Loucy (cell line): ENCODE results near the gene DEGS1.

ENCODE experiments used
- H2AFZ ChIP-seq: fragments of 200-600 bp; sonication (generic); 2 replicates; pipeline ENCODE4 v1.6.0; 2016; ENCODE audit warnings: antibody characterized with exemption, mild to moderate bottlenecking, low read length, moderate library complexity
- H3F3A ChIP-seq: fragments of 200-600 bp; 2 replicates; pipeline ENCODE4 v1.6.0; 2016; ENCODE audit warnings: antibody characterized with exemption, low read depth, mild to moderate bottlenecking
- H3K27me3 ChIP-seq: fragments of 200-600 bp; sonication (generic); 2 replicates; pipeline ENCODE4 v1.6.1; 2014; ENCODE audit warnings: low read length, mild to moderate bottlenecking; ENCODE audit not compliant: insufficient read depth, poor library complexity, severe bottlenecking
- H3K36me3 ChIP-seq: fragments of 200-600 bp; sonication (generic); 2 replicates; pipeline ENCODE4 v1.6.1; 2016; ENCODE audit warnings: low read length; ENCODE audit not compliant: insufficient read depth
- H3K4me1 ChIP-seq: fragments of 200-600 bp; sonication (generic); 2 replicates; pipeline ENCODE4 v1.5.1; 2014; ENCODE audit warnings: low read length, mild to moderate bottlenecking; ENCODE audit not compliant: insufficient read depth, poor library complexity, severe bottlenecking
- H3K4me2 ChIP-seq: fragments of 200-600 bp; sonication (generic); 2 replicates; pipeline ENCODE4 v1.6.0; 2014; ENCODE audit warnings: antibody characterized with exemption, low read length, low read depth, mild to moderate bottlenecking; ENCODE audit not compliant: poor library complexity, severe bottlenecking
- H3K4me3 ChIP-seq: fragments of 200-600 bp; sonication (generic); 2 replicates; pipeline ENCODE4 v1.5.1; 2014; ENCODE audit warnings: low read length, mild to moderate bottlenecking, mixed read lengths; ENCODE audit not compliant: poor library complexity, severe bottlenecking
- H3K79me2 ChIP-seq: fragments of 200-600 bp; sonication (generic); 2 replicates; pipeline ENCODE4 v1.6.1; 2014; ENCODE audit warnings: low read length; ENCODE audit not compliant: insufficient read depth
- H3K9ac ChIP-seq: fragments of 200-600 bp; sonication (generic); 2 replicates; pipeline ENCODE4 v1.6.0; 2014; ENCODE audit warnings: mild to moderate bottlenecking, low read depth, low read length, moderate library complexity; ENCODE audit not compliant: poor library complexity, severe bottlenecking
- H3K9me2 ChIP-seq: fragments of 200-600 bp; sonication (generic); replicated peaks from 2 replicates; pipeline ENCODE4 v1.6.1; 2016; ENCODE audit warnings: low read depth, low read length, mixed read lengths
- H3K9me3 ChIP-seq: fragments of 200-600 bp; sonication (generic); 2 replicates; pipeline ENCODE4 v1.6.1; 2014; ENCODE audit warnings: mild to moderate bottlenecking, antibody characterized with exemption, low read length, low read depth; ENCODE audit not compliant: insufficient read depth
- H4K20me1 ChIP-seq: fragments of 200-600 bp; sonication (generic); 2 replicates; pipeline ENCODE4 v1.6.0; 2014; ENCODE audit warnings: antibody characterized with exemption, low read length, mild to moderate bottlenecking; ENCODE audit not compliant: insufficient read depth, poor library complexity, severe bottlenecking
- EZH2phosphoT487 ChIP-seq: fragments of 200-600 bp; IDR thresholded peaks from 2 replicates; pipeline ENCODE4 v1.6.1; 2018; ENCODE audit warnings: antibody characterized with exemption, mild to moderate bottlenecking, moderate library complexity, borderline replicate concordance
- TF ChIP-seq, protein P1 (sequence below): fragments of 200-600 bp; sonication (generic); conservative IDR thresholded peaks from 2 replicates; pipeline ENCODE4 v1.5.1; 2014; ENCODE audit warnings: mild to moderate bottlenecking, antibody characterized with exemption, low read length

Gene DEGS1

DNA sequence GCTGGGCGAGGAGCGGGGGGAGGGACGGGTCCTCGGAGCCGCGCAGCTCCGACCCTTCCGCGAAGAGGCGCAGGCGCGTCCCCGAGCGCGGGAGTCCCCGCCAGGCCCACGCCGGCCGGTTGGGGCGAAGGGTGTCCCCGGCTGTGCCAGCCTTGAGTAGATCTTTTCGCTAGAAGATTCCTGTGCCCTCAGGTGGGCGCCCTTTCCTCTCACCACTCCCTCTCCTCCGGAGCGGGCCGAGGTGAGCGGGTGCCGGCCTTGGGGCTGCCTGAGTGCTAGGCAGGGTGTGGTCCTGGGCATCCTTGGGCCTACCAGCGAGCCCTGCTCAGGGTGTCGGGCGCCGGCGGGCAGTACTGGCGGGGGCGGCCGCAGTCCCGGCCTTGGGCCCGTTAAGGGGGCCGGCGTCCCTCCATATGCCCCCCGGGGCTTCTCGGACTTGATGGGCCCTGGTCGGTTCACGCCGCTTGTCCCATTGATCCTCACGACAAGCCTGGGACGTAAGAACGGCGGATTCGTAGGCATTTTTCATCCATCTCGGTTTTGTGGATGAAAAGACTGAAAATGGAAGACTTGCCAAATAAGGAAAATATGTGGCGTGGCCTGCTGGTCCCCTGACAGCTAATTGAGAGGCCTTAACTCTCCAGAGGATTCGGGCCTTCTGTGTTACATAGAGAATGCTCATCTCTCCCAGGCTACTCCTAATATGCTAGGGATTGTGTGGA is 712 bp downstream of the DEGS1 start:
- H3K36me3 ChIP-seq = no peaks in the 10 kb centered on the region
- peaks cover 36% of the 10 kb centered on the region for H3K4me1 ChIP-seq
- H3K9me3 ChIP-seq = no peaks in the 10 kb centered on the region; the same call in 1 of the 2 replicates
- TF ChIP-seq EZH2phosphoT487 = no peak
- TF ChIP-seq, protein P1, sequence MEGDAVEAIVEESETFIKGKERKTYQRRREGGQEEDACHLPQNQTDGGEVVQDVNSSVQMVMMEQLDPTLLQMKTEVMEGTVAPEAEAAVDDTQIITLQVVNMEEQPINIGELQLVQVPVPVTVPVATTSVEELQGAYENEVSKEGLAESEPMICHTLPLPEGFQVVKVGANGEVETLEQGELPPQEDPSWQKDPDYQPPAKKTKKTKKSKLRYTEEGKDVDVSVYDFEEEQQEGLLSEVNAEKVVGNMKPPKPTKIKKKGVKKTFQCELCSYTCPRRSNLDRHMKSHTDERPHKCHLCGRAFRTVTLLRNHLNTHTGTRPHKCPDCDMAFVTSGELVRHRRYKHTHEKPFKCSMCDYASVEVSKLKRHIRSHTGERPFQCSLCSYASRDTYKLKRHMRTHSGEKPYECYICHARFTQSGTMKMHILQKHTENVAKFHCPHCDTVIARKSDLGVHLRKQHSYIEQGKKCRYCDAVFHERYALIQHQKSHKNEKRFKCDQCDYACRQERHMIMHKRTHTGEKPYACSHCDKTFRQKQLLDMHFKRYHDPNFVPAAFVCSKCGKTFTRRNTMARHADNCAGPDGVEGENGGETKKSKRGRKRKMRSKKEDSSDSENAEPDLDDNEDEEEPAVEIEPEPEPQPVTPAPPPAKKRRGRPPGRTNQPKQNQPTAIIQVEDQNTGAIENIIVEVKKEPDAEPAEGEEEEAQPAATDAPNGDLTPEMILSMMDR = peak; percentile 26
- H3K4me2 ChIP-seq = peak overlapping the region; percentile 81
- no peaks in the 10 kb centered on the region for H3K9me2 ChIP-seq
- peak overlapping the region; percentile 87 for H2AFZ ChIP-seq
- H3K4me3 ChIP-seq = peak overlapping the region; percentile 93
- H3F3A ChIP-seq = no peaks in the 10 kb centered on the region
- H3K27me3 ChIP-seq = no peaks in the 10 kb centered on the region
- peak overlapping the region; percentile 96 for H3K9ac ChIP-seq
- H3K79me2 ChIP-seq = peaks cover 56% of the 10 kb centered on the region
- H4K20me1 ChIP-seq = peaks cover 42% of the 10 kb centered on the region

DNA sequence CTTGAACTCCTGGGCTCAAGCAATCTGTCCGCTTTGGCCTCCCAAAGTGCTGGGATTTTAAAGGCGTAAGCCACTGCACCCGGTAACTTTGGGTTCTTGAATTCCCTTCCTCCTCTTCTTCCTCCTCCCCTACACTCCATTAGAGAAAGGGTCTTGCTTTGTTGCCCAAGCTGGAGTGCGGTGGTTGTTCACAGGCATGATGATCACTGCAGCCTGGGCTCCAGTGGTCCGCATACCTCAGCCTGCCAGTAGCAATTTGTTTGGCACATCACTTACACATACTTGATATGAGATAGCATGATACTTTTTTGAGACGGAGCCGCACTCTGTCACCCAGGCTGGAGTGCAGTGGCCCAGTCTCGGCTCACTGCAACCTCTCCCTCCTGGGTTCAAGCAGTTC is 2.2 kb downstream of the DEGS1 start:
- Histone ChIP-seq H3K9me3 (no peaks in the 10 kb centered on the region; the same call in 1 of the 2 replicates), H3K4me3 (peak overlapping the region; percentile 93), H4K20me1 (peaks cover 54% of the 10 kb centered on the region), H3K27me3 (no peaks in the 10 kb centered on the region), H3K36me3 (no peaks in the 10 kb centered on the region; the same call in 1 of the 2 replicates), H3K4me1 (peaks cover 40% of the 10 kb centered on the region), H2AFZ (no peak overlapping the region), H3K9me2 (no peaks in the 10 kb centered on the region), H3F3A (no peaks in the 10 kb centered on the region; the same call in 1 of the 2 replicates), H3K4me2 (peak overlapping the region; percentile 81), H3K9ac (peak overlapping the region; percentile 96), H3K79me2 (peaks cover 70% of the 10 kb centered on the region)
- TF ChIP-seq EZH2phosphoT487 = no peak
- TF ChIP-seq, protein P1 = no peak

DNA sequence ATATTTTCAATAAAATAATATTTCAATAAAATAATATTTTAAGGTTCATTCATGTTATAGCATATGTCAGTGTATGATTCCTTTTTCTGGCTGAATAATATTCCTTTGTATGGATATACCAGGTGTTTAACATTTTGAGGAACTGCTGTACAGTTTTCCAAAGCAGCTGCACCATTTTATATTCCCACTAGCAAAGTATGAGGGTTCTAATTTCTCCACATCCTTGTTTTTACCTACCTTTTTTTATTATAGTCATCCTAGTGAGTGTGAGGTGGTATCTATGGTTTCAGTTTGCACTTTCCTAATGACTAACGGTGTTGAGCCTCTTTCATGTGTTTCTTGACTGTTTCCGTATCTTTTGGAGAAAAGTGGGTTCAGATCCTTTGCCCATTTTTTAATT is 5.2 kb downstream of the DEGS1 start:
- Histone ChIP-seq H3K4me1 (peaks cover 31% of the 10 kb centered on the region), H4K20me1 (peaks cover 61% of the 10 kb centered on the region), H3K9ac (no peak overlapping the region), H3K79me2 (peaks cover 81% of the 10 kb centered on the region), H3K9me3 (no peaks in the 10 kb centered on the region; the same call in 1 of the 2 replicates), H3K9me2 (no peaks in the 10 kb centered on the region), H2AFZ (no peak overlapping the region), H3F3A (no peaks in the 10 kb centered on the region; the same call in 1 of the 2 replicates), H3K36me3 (peaks cover 14% of the 10 kb centered on the region; the same call in 1 of the 2 replicates), H3K4me2 (peak overlapping the region; percentile 54), H3K4me3 (peak overlapping the region; percentile 23), H3K27me3 (no peaks in the 10 kb centered on the region)
- TF ChIP-seq, protein P1 = no peak
